Fibroblast of the conjunctiva (primary cell): ENCODE data around the gene ATAD5.
"Not testable (repeated sequence)": the region's sequence is repeated elsewhere in the genome, so short reads cannot be mapped to it uniquely, and the experiment has no call there.

Experiments used
- DNase-seq: peaks from one replicate; pipeline ENCODE4 v3.0.0-alpha.2; 2010; ENCODE audit warnings: low read depth

ATAD5 gene, protein sequence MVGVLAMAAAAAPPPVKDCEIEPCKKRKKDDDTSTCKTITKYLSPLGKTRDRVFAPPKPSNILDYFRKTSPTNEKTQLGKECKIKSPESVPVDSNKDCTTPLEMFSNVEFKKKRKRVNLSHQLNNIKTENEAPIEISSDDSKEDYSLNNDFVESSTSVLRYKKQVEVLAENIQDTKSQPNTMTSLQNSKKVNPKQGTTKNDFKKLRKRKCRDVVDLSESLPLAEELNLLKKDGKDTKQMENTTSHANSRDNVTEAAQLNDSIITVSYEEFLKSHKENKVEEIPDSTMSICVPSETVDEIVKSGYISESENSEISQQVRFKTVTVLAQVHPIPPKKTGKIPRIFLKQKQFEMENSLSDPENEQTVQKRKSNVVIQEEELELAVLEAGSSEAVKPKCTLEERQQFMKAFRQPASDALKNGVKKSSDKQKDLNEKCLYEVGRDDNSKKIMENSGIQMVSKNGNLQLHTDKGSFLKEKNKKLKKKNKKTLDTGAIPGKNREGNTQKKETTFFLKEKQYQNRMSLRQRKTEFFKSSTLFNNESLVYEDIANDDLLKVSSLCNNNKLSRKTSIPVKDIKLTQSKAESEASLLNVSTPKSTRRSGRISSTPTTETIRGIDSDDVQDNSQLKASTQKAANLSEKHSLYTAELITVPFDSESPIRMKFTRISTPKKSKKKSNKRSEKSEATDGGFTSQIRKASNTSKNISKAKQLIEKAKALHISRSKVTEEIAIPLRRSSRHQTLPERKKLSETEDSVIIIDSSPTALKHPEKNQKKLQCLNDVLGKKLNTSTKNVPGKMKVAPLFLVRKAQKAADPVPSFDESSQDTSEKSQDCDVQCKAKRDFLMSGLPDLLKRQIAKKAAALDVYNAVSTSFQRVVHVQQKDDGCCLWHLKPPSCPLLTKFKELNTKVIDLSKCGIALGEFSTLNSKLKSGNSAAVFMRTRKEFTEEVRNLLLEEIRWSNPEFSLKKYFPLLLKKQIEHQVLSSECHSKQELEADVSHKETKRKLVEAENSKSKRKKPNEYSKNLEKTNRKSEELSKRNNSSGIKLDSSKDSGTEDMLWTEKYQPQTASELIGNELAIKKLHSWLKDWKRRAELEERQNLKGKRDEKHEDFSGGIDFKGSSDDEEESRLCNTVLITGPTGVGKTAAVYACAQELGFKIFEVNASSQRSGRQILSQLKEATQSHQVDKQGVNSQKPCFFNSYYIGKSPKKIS (N-terminal part only)

DNA sequence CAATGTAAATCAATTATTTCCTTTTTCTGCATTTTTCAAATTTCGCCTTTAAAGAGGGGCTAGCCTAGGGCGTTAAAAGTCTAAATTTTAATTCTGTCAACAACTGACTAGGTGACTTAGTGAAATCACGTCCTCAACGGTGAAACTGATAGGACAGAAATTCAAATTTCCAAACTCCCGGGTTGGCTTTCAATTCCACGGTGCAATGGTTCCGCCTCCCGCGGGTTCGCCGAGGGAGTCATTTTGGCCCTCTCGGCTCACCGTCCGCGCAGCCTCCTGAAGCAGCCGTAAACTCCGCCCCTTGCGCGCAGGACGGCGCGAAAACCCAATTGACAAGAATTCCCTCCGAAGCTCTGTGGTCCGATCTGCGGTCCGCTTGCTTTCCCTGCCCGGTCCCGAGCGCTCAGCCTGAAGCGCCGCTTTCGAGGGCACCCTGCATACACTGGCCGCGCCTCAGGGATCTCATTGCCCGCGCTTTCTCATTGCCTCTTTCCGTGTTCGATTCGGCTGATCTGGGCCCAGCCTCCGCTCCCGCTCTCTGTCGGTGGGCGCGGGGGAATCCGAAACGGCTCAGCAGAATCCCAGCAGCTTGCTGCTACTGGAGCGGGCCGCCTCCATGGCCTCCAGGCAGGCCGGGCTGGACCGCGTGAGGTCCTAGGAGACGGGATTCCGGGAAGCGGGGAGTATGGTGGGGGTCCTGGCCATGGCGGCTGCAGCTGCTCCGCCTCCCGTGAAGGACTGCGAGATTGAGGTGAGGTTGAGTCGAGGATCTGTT lies at the start of gene ATAD5:
Gene ATAD5, plus strand, starts transcription at position 304 of the 775 bp plus-strand sequence. Its CDS starts 382 bp downstream, at position 686.
- peak; percentile 75 for DNase-seq

GRCh38 chr17:30782206-30782605 lies 49.6 kb upstream of the ATAD5 start:
- no peak for DNase-seq

DNA sequence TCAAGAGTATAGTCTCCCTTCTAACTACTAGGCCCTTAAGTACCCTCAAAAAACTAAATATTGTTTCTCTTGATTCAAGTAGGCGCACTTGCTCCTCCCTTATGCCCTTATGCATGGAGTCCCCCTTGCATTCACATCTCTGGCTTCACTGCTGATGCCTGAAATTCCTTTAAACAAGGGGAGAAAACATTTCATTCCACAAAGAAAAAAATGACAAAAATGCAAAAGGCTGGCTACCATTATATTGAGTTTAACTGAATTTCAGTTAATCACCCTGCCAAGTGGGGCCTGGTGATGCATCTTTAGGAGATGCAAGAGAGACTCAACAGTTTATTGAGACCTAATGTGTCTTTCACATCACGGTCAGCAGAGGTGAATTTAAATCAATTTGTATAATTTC lies 42.8 kb upstream of the ATAD5 start:
- no peak for DNase-seq

DNA sequence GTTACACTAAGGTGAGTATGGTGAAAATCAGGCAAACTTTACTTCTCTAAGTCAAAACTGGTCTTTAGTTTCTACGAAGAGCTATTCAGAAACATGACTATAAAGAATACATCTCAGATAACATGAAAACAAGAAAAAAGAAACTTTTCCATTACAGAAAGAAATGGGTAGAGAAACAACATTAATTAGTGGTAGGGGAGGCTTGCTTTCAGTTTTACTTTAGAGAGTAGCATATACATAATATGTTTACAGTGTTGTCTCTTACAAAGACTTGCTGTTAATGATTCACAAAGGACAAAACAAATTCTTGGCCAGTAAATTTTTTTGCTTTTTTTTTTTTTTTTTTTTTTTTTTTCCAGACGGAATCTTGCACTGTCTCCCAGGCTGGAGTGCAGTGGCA lies 41.5 kb upstream of the ATAD5 start:
- DNase-seq = no peak

DNA sequence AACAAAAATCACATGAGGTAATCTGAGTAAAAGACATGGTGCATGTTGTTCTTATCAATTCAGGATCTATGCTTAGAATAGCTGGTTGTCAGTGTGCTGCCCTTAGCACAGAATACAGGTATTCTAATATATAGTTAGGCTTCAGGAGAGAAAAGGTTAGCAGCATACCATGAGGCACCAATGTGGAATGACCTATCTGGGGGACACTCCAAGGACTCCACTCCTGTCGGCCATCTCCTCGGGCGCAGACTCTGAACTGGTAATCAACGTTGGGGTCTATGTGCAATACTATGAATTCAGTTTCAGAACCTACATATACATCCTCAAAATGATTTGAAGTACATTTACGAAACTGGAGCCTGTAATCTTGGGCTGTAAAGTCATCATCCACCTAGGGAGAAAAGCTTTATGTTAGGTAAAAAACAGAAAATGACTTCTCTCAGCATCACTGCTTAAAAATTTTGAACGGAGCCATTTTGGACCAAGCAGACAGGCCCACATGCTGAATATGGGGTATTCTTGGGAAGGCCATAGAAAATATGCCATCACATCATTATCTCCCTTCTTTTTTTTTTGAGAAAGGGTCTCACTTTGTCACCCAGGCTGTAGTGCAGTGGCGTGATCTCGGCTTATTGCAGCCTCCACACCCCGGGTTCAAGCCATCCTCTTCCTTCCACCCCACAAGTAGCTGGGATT lies 38.3 kb upstream of the ATAD5 start:
- no peak for DNase-seq

GRCh38 chr17:30794372-30794771 lies 37.4 kb upstream of the ATAD5 start:
- DNase-seq = no peak

DNA sequence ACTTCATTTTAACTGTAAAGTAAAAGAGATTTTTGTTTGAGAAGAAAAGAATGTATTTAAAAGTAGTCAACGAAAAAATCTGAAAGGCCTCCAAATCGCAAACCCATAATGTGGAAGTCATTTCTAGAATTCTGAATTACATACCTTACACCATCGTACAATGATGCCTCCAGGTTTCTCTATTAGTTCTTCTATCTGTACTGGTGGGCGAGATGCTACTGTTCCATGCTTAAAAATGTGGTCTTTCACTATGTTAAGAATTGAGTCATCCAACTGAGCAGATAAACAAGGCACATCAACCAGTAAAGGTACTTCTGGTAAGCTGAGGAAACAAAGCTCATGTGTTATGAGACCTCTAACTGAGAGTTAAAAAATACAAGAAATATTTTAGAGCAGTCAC lies 35.8 kb upstream of the ATAD5 start:
- no peak for DNase-seq

GRCh38 chr17:30801671-30802070 lies 30.1 kb upstream of the ATAD5 start:
- no peak for DNase-seq

GRCh38 chr17:30805944-30806456 lies 25.8 kb upstream of the ATAD5 start:
- DNase-seq = no peak

DNA sequence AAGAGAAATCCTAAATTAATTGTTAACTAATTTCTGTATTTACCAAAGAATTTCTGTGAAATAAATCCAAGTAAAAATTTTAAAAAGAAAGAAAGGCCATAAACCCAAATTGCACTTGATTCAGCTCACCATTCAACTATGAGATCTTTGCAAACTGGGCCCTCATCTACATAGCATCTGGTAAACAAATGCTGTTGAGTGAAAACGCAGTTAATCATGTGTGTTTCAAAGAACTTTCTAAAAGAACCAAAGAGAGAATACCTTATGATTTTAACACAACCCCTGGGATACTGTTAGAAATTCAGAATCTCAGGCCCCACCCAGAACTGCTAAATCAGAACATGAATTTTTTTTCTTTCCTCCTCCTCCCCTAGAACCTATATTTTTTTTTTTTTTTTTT lies 23.9 kb upstream of the ATAD5 start:
- DNase-seq = no peak

DNA sequence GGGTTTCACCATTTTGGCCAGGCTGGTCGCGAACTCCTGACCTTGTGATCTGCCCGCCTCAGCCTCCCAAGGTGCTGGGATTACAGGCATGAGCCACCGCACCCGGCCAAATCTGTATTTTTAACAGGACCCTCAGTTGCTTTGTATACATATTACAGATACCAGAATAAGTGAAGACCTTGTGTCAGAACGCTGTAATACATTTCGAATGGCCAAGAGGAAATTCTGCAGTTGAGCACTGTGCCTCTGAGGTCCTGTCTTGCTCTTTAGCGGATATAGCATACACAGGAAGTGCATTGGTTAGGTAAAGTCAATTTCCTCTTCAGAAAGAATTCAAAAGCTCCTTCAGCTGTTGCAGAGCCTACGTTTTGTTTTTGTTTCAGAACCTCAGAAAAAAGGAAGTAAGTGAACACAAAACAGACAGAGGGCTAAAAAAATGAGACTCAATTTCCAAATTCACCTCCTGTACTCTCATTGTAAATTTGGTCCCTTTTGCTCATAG lies 22.9 kb upstream of the ATAD5 start:
- DNase-seq = no peak

- no peak for DNase-seq
Observed at GRCh38 chr17:30809867-30810266, 21.9 kb upstream of the ATAD5 start.

- DNase-seq = no peak
Observed at GRCh38 chr17:30812218-30813177, 19.3 kb upstream of the ATAD5 start.

DNA sequence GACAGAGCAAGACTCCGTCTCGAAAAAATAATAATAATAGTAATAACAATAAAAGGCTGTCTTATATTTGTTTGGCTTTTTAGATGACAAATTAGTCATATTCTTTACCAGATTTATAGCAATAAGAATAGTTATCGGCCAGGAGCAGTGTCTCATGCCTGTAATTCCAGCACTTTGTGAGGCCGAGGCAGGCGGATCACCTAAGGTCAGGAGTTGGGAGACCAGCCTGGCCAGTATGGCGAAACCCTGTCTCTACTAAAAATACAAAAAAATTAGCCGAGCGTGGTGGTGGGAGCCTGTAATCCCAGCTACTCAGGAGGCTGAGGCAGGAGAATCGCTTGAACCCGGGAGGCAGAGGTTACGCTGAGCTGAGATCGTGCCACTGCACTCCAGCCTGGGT lies 17.5 kb upstream of the ATAD5 start:
- not testable (repeated sequence) for DNase-seq

- DNase-seq = not testable (repeated sequence)
Observed at GRCh38 chr17:30814860-30815259, 16.9 kb upstream of the ATAD5 start.

- DNase-seq = no peak
Observed at GRCh38 chr17:30816165-30816564, 15.6 kb upstream of the ATAD5 start.

GRCh38 chr17:30819971-30820705 lies 11.6 kb upstream of the ATAD5 start:
- no peak for DNase-seq

GRCh38 chr17:30821871-30822723 lies 9.7 kb upstream of the ATAD5 start:
- no peak for DNase-seq
